HepG2 (cell line): Measurements from ENCODE around the gene DLEC1.

Source experiments
- CBX5 ChIP-seq: sonication (generic); formaldehyde crosslinking; IDR thresholded peaks from 2 replicates; pipeline ENCODE4 v1.4.0; 2020; ENCODE audit warnings: missing genetic modification reagents, borderline replicate concordance
- GATAD1 ChIP-seq: IDR thresholded peaks from 2 replicates; pipeline ENCODE4 v1.6.1; 2016; ENCODE audit warnings: missing genetic modification reagents, missing compliant biosample characterization
- POLR2AphosphoS5 ChIP-seq: IDR thresholded peaks from 2 replicates; pipeline ENCODE4 v1.6.1; 2012; ENCODE audit warnings: low read depth, low read length
- RAD21 ChIP-seq: fragments of 450-650 bp; formaldehyde crosslinking; IDR thresholded peaks from 2 replicates; pipeline ENCODE4 v1.5.0; 2020; ENCODE audit warnings: mild to moderate bottlenecking
- SP2 ChIP-seq: sonication (generic); formaldehyde crosslinking; IDR thresholded peaks from 2 replicates; pipeline ENCODE4 v1.5.1; 2020; ENCODE audit warnings: mild to moderate bottlenecking, missing genetic modification reagents
- ZFP36 ChIP-seq: fragments of 150-350 bp; IDR thresholded peaks from 2 replicates; pipeline ENCODE4 v1.6.1; 2018; ENCODE audit warnings: borderline replicate concordance, low read length, low read depth; ENCODE audit not compliant: partially characterized antibody
- ZNF317 ChIP-seq: sonication (generic); formaldehyde crosslinking; IDR thresholded peaks from 2 replicates; pipeline ENCODE4 v1.5.0; 2020; ENCODE audit warnings: mild to moderate bottlenecking, missing genetic modification reagents
- ZNF558 ChIP-seq: sonication (generic); formaldehyde crosslinking; IDR thresholded peaks from 2 replicates; pipeline ENCODE4 v1.9.0; 2022; ENCODE audit warnings: mild to moderate bottlenecking, missing genetic modification reagents, borderline replicate concordance
- ZNF792 ChIP-seq: IDR thresholded peaks from 2 replicates; pipeline ENCODE4 v1.6.1; 2016
- TF ChIP-seq, protein P1 (sequence below), 2 experiments: IDR thresholded peaks; 2 replicates each; pipeline ENCODE4 v1.6.1; 2011 to 2012; ENCODE audit warnings: low read length in 2 of 2, borderline replicate concordance in 1 of 2, low read depth in 1 of 2, mild to moderate bottlenecking in 1 of 2, moderate library complexity in 1 of 2
- TF ChIP-seq, protein P2 (sequence below): sonication (generic); formaldehyde crosslinking; IDR thresholded peaks from 2 replicates; pipeline ENCODE4 v1.5.0; 2020; ENCODE audit warnings: mild to moderate bottlenecking, missing genetic modification reagents, moderate library complexity

DNA sequence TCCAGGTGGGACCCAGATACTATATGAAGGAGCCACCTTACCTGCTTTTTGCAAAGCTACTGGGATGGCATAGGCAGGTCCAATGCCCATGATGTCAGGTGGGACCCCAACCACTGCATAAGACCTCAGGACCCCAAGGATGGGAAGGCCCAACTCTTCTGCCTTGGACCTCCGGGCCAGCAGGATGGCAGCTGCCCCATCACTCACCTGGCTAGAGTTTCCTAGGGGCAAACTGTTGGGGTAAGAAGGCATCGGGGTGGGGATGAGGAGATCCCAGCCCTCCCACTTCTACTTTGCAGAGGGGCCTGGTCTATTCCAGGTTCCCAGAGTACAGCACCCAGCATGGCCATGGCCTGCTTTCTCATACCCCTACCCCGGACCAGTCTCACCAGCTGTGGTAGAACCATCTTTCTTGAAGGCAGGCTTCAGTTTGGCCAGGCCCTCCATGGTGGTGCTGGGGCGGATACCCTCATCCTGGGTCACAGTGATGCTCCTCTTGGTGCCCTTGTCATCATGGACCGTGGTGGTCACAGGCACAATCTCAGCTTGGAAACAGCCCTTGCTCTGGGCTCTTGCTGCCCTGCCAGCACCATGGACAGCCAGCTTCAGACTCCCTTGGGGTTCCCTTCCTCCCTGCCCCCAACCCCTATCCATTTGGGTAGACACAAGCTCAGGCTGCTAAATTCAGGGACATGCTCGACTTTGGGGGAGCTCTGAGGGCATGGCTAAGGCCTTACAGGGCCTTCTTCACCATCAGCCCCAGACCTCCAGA lies 87.3 kb downstream of the DLEC1 start:
- TF ChIP-seq CBX5 (CRISPR knock-in tag) (no peak), SP2 (CRISPR knock-in tag) (no peak), ZNF558 (CRISPR knock-in tag) (no peak), ZNF792 (no peak), ZNF317 (CRISPR knock-in tag) (no peak), ZFP36 (no peak), POLR2AphosphoS5 (no peak), RAD21 (CRISPR knock-in tag) (no peak), GATAD1 (CRISPR knock-in tag) (no peak)
- TF ChIP-seq, protein P1, sequence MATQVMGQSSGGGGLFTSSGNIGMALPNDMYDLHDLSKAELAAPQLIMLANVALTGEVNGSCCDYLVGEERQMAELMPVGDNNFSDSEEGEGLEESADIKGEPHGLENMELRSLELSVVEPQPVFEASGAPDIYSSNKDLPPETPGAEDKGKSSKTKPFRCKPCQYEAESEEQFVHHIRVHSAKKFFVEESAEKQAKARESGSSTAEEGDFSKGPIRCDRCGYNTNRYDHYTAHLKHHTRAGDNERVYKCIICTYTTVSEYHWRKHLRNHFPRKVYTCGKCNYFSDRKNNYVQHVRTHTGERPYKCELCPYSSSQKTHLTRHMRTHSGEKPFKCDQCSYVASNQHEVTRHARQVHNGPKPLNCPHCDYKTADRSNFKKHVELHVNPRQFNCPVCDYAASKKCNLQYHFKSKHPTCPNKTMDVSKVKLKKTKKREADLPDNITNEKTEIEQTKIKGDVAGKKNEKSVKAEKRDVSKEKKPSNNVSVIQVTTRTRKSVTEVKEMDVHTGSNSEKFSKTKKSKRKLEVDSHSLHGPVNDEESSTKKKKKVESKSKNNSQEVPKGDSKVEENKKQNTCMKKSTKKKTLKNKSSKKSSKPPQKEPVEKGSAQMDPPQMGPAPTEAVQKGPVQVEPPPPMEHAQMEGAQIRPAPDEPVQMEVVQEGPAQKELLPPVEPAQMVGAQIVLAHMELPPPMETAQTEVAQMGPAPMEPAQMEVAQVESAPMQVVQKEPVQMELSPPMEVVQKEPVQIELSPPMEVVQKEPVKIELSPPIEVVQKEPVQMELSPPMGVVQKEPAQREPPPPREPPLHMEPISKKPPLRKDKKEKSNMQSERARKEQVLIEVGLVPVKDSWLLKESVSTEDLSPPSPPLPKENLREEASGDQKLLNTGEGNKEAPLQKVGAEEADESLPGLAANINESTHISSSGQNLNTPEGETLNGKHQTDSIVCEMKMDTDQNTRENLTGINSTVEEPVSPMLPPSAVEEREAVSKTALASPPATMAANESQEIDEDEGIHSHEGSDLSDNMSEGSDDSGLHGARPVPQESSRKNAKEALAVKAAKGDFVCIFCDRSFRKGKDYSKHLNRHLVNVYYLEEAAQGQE (IDR thresholded peaks at IDR 0.05; ENCODE audit: borderline replicate concordance in 1 of 2, low read depth in 1 of 2, low read length in 2 of 2) = peak; percentile 38 to 87
- TF ChIP-seq, protein P2, sequence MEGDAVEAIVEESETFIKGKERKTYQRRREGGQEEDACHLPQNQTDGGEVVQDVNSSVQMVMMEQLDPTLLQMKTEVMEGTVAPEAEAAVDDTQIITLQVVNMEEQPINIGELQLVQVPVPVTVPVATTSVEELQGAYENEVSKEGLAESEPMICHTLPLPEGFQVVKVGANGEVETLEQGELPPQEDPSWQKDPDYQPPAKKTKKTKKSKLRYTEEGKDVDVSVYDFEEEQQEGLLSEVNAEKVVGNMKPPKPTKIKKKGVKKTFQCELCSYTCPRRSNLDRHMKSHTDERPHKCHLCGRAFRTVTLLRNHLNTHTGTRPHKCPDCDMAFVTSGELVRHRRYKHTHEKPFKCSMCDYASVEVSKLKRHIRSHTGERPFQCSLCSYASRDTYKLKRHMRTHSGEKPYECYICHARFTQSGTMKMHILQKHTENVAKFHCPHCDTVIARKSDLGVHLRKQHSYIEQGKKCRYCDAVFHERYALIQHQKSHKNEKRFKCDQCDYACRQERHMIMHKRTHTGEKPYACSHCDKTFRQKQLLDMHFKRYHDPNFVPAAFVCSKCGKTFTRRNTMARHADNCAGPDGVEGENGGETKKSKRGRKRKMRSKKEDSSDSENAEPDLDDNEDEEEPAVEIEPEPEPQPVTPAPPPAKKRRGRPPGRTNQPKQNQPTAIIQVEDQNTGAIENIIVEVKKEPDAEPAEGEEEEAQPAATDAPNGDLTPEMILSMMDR (CRISPR knock-in tag) = no peak
